H1 (cell line): Measurements from ENCODE around the gene VAPB. TPM values are rescaled to one million over a fixed set of nuclear protein-coding genes. Genes with fewer than 3 reads are reported as not detected.

Experiments used
- CTCF ChIA-PET: fragments of 300-600 bp; sonication (Branson Sonifier 250); formaldehyde crosslinking; loops from one replicate; lab custom pipeline; 2021; ENCODE audit not compliant: partially characterized antibody; lab: Charles Lee
- POLR2A ChIA-PET: fragments of 300-600 bp; sonication (Branson Sonifier 250); formaldehyde crosslinking; loops from one replicate; lab custom pipeline; 2021; ENCODE audit warnings: inconsistent platforms; ENCODE audit not compliant: partially characterized antibody; lab: Charles Lee
- DNase-seq, 2 experiments: peaks; one replicate each; pipeline versions ENCODE4 v3.0.0 to v3.0.0-alpha.2; 2010 to 2022; ENCODE audit warnings: low spot score in 2 of 2, low read depth in 1 of 2, mixed read lengths in 1 of 2
- FAIRE-seq: peaks from 2 replicates; lab custom pipeline; 2011; peaks lifted over from hg19 to GRCh38; lab: Jason Lieb, UNC
- H2AFZ ChIP-seq: 2 replicates; pipeline ENCODE4 v1.8.1; 2012; ENCODE audit warnings: low read length, inconsistent platforms
- H2AK5ac ChIP-seq: 2 replicates; pipeline ENCODE4 v1.6.1; 2013; ENCODE audit warnings: low read depth, low read length
- H2BK120ac ChIP-seq: replicated peaks from 2 replicates; pipeline ENCODE3; 2013; ENCODE audit warnings: low read depth, low read length, inconsistent platforms
- H2BK12ac ChIP-seq: 2 replicates; pipeline ENCODE4 v1.6.1; 2013; ENCODE audit warnings: low read depth, low read length
- H2BK15ac ChIP-seq: 2 replicates; pipeline ENCODE4 v1.6.1; 2013; ENCODE audit warnings: low read length
- H2BK20ac ChIP-seq: 2 replicates; pipeline ENCODE4 v1.6.1; 2013; ENCODE audit warnings: low read length
- H2BK5ac ChIP-seq: 2 replicates; pipeline ENCODE4 v1.6.1; 2013; ENCODE audit warnings: low read depth, low read length
- H3K14ac ChIP-seq: 2 replicates; pipeline ENCODE4 v1.6.1; 2013; ENCODE audit warnings: inconsistent platforms; ENCODE audit not compliant: insufficient read length
- H3K18ac ChIP-seq: 2 replicates; pipeline ENCODE4 v1.6.1; 2013; ENCODE audit warnings: low read length; ENCODE audit errors: extremely low read depth
- H3K23ac ChIP-seq: 2 replicates; pipeline ENCODE4 v1.6.1; 2013; ENCODE audit warnings: inconsistent platforms; ENCODE audit not compliant: insufficient read length
- H3K23me2 ChIP-seq: 2 replicates; pipeline ENCODE4 v1.6.1; 2013; ENCODE audit warnings: low read depth, low read length
- H3K27ac ChIP-seq: 2 replicates; pipeline ENCODE4 v1.6.1; 2011; ENCODE audit warnings: low read depth, low read length, inconsistent platforms
- H3K27me3 ChIP-seq, 4 experiments: replicated peaks in 1 of 4; 1 replicate in 1 of 4; 2 replicates in 3 of 4; pipeline versions ENCODE4 v1.6.1 to v1.8.1; 2011 to 2013; ENCODE audit warnings: low read length in 3 of 4, mild to moderate bottlenecking in 3 of 4, inconsistent platforms in 2 of 4, mixed read lengths in 2 of 4, moderate library complexity in 1 of 4; ENCODE audit not compliant: control insufficient read depth in 3 of 4, insufficient read depth in 3 of 4; ENCODE audit errors: extremely low read depth in 1 of 4
- H3K36me3 ChIP-seq, 4 experiments: 2 replicates each; pipeline versions ENCODE4 v1.6.1 to v1.8.1; 2011 to 2013; ENCODE audit warnings: mild to moderate bottlenecking in 4 of 4, low read length in 3 of 4, moderate library complexity in 2 of 4, control low read depth in 1 of 4, inconsistent platforms in 1 of 4; ENCODE audit not compliant: insufficient read depth in 4 of 4, control insufficient read depth in 2 of 4
- H3K4ac ChIP-seq: replicated peaks from 2 replicates; pipeline ENCODE3; 2013; ENCODE audit warnings: low read length, low read depth, mixed read lengths, inconsistent platforms; ENCODE audit not compliant: insufficient read length
- H3K4me1 ChIP-seq, 4 experiments: replicated peaks in 1 of 4; 1 replicate in 1 of 4; 2 replicates in 3 of 4; pipeline versions ENCODE4 v1.6.1 to v1.8.1; 2011 to 2013; ENCODE audit warnings: low read length in 3 of 4, inconsistent platforms in 2 of 4, mixed read lengths in 1 of 4; ENCODE audit not compliant: insufficient read depth in 4 of 4, control insufficient read depth in 3 of 4
- H3K4me2 ChIP-seq, 2 experiments: 2 replicates each; pipeline versions ENCODE4 v1.6.1 to v1.8.1; 2011 to 2013; ENCODE audit warnings: low read depth in 2 of 2, low read length in 2 of 2, control low read depth in 1 of 2, inconsistent platforms in 1 of 2, mild to moderate bottlenecking in 1 of 2; ENCODE audit not compliant: insufficient read depth in 1 of 2
- H3K4me3 ChIP-seq, 4 experiments: fragments of 200-600, 300-600 bp in 1 of 4; sonication (generic), shearing (Covaris generic), sonication (Bioruptor Twin) in 1 of 4; 2 replicates each; pipeline versions ENCODE4 v1.5.1 to v1.8.1; 2011 to 2016; ENCODE audit warnings: low read length in 4 of 4, low read depth in 3 of 4, control low read depth in 2 of 4, inconsistent platforms in 2 of 4, mild to moderate bottlenecking in 2 of 4, mixed read lengths in 1 of 4, moderate library complexity in 1 of 4; ENCODE audit not compliant: insufficient read depth in 2 of 4; ENCODE audit errors: extremely low read depth in 1 of 4
- H3K56ac ChIP-seq: replicated peaks from 2 replicates; pipeline ENCODE3; 2013; ENCODE audit warnings: low read depth, mild to moderate bottlenecking, mixed read lengths, low read length, inconsistent platforms; ENCODE audit not compliant: insufficient read length
- H3K79me1 ChIP-seq: 2 replicates; pipeline ENCODE4 v1.6.1; 2013; ENCODE audit warnings: low read depth, low read length, control low read depth
- H3K79me2 ChIP-seq, 2 experiments: 2 replicates each; pipeline versions ENCODE4 v1.6.1 to v1.8.1; 2012 to 2013; ENCODE audit warnings: low read length in 2 of 2, mild to moderate bottlenecking in 2 of 2, inconsistent platforms in 1 of 2; ENCODE audit not compliant: insufficient read depth in 2 of 2, control insufficient read depth in 1 of 2
- H3K9ac ChIP-seq, 4 experiments: replicated peaks in 1 of 4; 1 replicate in 1 of 4; 2 replicates in 3 of 4; pipeline versions ENCODE4 v1.6.1 to v1.8.1; 2011 to 2013; ENCODE audit warnings: low read depth in 3 of 4, low read length in 3 of 4, control low read depth in 2 of 4, mild to moderate bottlenecking in 2 of 4, moderate library complexity in 2 of 4, inconsistent platforms in 1 of 4; ENCODE audit errors: extremely low read depth in 1 of 4
- H3K9me3 ChIP-seq, 2 experiments: 2 replicates each; pipeline versions ENCODE4 v1.6.1 to v1.8.1; 2012 to 2013; ENCODE audit warnings: mild to moderate bottlenecking in 2 of 2, moderate library complexity in 2 of 2, control low read depth in 1 of 2, inconsistent platforms in 1 of 2, low read depth in 1 of 2, low read length in 1 of 2, mixed read lengths in 1 of 2; ENCODE audit not compliant: insufficient read depth in 2 of 2
- H4K20me1 ChIP-seq, 2 experiments: replicated peaks in 1 of 2; 2 replicates each; pipeline versions ENCODE3 to v1.8.1; 2011 to 2013; ENCODE audit warnings: inconsistent platforms in 2 of 2, low read length in 2 of 2, mild to moderate bottlenecking in 1 of 2; ENCODE audit not compliant: insufficient read depth in 2 of 2, control insufficient read depth in 1 of 2
- H4K5ac ChIP-seq: 2 replicates; pipeline ENCODE4 v1.6.1; 2013; ENCODE audit warnings: low read length, low read depth, mixed read lengths, inconsistent platforms; ENCODE audit not compliant: insufficient read length
- H4K8ac ChIP-seq: 2 replicates; pipeline ENCODE4 v1.8.0; 2013; ENCODE audit warnings: mild to moderate bottlenecking, moderate library complexity, low read length, inconsistent platforms; ENCODE audit not compliant: insufficient read depth; ENCODE audit errors: extremely low read depth
- H4K91ac ChIP-seq: replicated peaks from 2 replicates; pipeline ENCODE3; 2013; ENCODE audit warnings: low read length, mixed read lengths, inconsistent platforms; ENCODE audit not compliant: insufficient read length
- ASH2L ChIP-seq: fragments of 200-600, 300-600 bp; sonication (generic); IDR thresholded peaks from one replicate; pipeline ENCODE4 v1.7.1; 2017; ENCODE audit warnings: low read length
- SIRT6 ChIP-seq: IDR thresholded peaks from one replicate; pipeline ENCODE4 v1.7.1; 2012; ENCODE audit warnings: low read length, inconsistent platforms
- ZNF274 ChIP-seq: IDR thresholded peaks from 2 replicates; pipeline ENCODE4 v1.7.0; 2012; ENCODE audit warnings: low read length, borderline replicate concordance; ENCODE audit errors: extremely low read depth
- WGBS, 2 experiments: shearing (Covaris generic) in 1 of 2; methylation state at CpG; one replicate each; pipeline versions ENCODE4 v1.1.6 to v1.1.7; 2013 to 2015; ENCODE audit warnings: low lambda C conversion rate in 2 of 2, mixed read lengths in 2 of 2, inconsistent platforms in 1 of 2, low coverage in 1 of 2, missing lambda C conversion rate in 1 of 2; ENCODE audit not compliant: insufficient replicate concordance in 2 of 2, insufficient coverage in 1 of 2, insufficient read length in 1 of 2; ENCODE audit errors: extremely low coverage in 1 of 2, missing lambda C conversion rate in 1 of 2; 5-methylcytosine and 5-hydroxymethylcytosine counted together
- polyA plus RNA-seq, 7 experiments: library from polyadenylated mRNA; depleted of rRNA in 3 of 7; stranded (reverse) in 5 of 7; unstranded in 2 of 7; fragments of >200 nt in 5 of 7; fragments of 200-250 nt in 2 of 7; gene quantifications; 1 replicate in 5 of 7; 2 replicates in 1 of 7; 4 replicates in 1 of 7; pipeline versions ENCODE4 v1.2.1 to v1.2.3, GENCODE V29; 2011 to 2013; ENCODE audit warnings: missing spikeins in 2 of 7, mixed read lengths in 2 of 7
- total RNA-seq: library from RNA; stranded (reverse); fragmentation: NEBNext Ultra II Directional; extraction: Animal tissue kit (Norgen Biotek cat#: 25700); gene quantifications from 2 replicates; pipeline ENCODE4 v1.2.1, GENCODE V29; 2021

VAPB gene
- total and polyA plus RNA-seq, 2 of the 8 experiments (the other 6 are each of a cell fraction or from before 2014, with no cell fraction given): 24.4 to 62.8 TPM

GRCh38 chr20:58446960-58447265, 57.9 kb downstream of the VAPB start:
- Histone ChIP-seq H3K4me2 (no peak overlapping the region), H2BK120ac (no peak overlapping the region), H3K23me2 (no peaks in the 10 kb centered on the region), H2BK12ac (no peak overlapping the region), H3K18ac (no peak overlapping the region), H3K27ac (no peak overlapping the region), H3K23ac (no peak overlapping the region), H3K4me1 (peaks cover 0 to 3% (median 2%) of the 10 kb centered on the region in 4 experiments; a peak in 4 of 7 replicates), H2AFZ (no peak overlapping the region), H3K36me3 (peaks cover 2 to 12% (median 5%) of the 10 kb centered on the region in 4 experiments; a peak in 4 of 8 replicates), H2BK20ac (no peak overlapping the region), H2BK5ac (no peak overlapping the region), H3K27me3 (no peaks in the 10 kb centered on the region), H2BK15ac (no peak overlapping the region), H4K20me1 (no peaks in the 10 kb centered on the region), H3K4me3 (no peak overlapping the region), H2AK5ac (no peak overlapping the region), H3K79me1 (no peaks in the 10 kb centered on the region; the same call in 1 of the 2 replicates), H3K56ac (no peak overlapping the region), H3K9me3 (no peaks in the 10 kb centered on the region), H4K5ac (no peak overlapping the region), H4K91ac (no peak overlapping the region), H3K14ac (no peak overlapping the region), H3K9ac (no peak overlapping the region), H4K8ac (no peak overlapping the region), H3K79me2 (no peaks in the 10 kb centered on the region; a peak in 1 of 4 replicates), H3K4ac (no peak overlapping the region)
- CTCF ChIA-PET: interaction anchor here (0.7 to 5.6 kb wide), 26 partner anchors 9 to 230 kb away, joined by 3 to 70 read pairs (median 4); partner anchors contain the start of genes RAB22A and VAPB
- no peak for FAIRE-seq
- POLR2A ChIA-PET: interaction anchor here (1.1 to 1.5 kb wide), 3 partner anchors 137 to 208 kb away, joined by 3 to 4 read pairs (median 3); no protein-coding TSS in a partner anchor
- TF ChIP-seq SIRT6 (no peak), ZNF274 (no peak), ASH2L (no peak)
- WGBS, 2 experiments: 89% methylated on average over 7 of the region's 7 CpGs; no CpG with 5 or more reads in 1 of the 2 experiments
- no peak for DNase-seq
